Gastrocnemius medialis (tissue), 4 donors: ENCODE results near the gene ZMYM2. TPM values are rescaled to one million over a fixed set of nuclear protein-coding genes. Genes with fewer than 3 reads are reported as not detected.
A peak's percentile ranks its signal among the peaks of the same experiment; 100 is the strongest.

Experiments used
- ATAC-seq, 2 donors: fragments of 150-250 bp; one replicate each; pipeline ENCODE4 v1.9.1; 2016
- DNase-seq, 2 donors: peaks; one replicate each; pipeline ENCODE4 v3.0.0-alpha.2; 2019
- H3K27ac ChIP-seq, 4 donors: fragments of 200-600 bp; sonication (generic); 1 replicate in 1 of 4; 2 replicates in 3 of 4; pipeline ENCODE4 v1.5.1; 2016 to 2018; ENCODE audit warnings: mild to moderate bottlenecking in 2 of 4, moderate library complexity in 1 of 4
- H3K27me3 ChIP-seq, 3 donors: fragments of 200-600 bp; sonication (generic) in 2 of 3; 1 replicate in 1 of 3; 2 replicates in 2 of 3; pipeline versions ENCODE4 v1.5.1 to v1.6.0; 2016 to 2019; ENCODE audit warnings: mild to moderate bottlenecking in 1 of 3, moderate library complexity in 1 of 3
- H3K36me3 ChIP-seq, 2 donors: fragments of 200-600 bp; sonication (generic) in 1 of 2; one replicate each; pipeline ENCODE4 v1.5.1; 2017 to 2018
- H3K4me1 ChIP-seq, 2 donors: fragments of 200-600 bp; sonication (generic) in 1 of 2; one replicate each; pipeline ENCODE4 v1.5.1; 2016 to 2017; ENCODE audit warnings: mild to moderate bottlenecking in 2 of 2
- H3K4me3 ChIP-seq, 4 donors: fragments of 200-600 bp; sonication (generic) in 3 of 4; 1 replicate in 1 of 4; 2 replicates in 3 of 4; pipeline ENCODE4 v1.5.1; 2016 to 2019; ENCODE audit warnings: mild to moderate bottlenecking in 2 of 4
- H3K9me3 ChIP-seq, 3 donors: fragments of 200-600 bp; sonication (generic) in 2 of 3; 1 replicate in 1 of 3; 2 replicates in 2 of 3; pipeline ENCODE4 v1.5.1; 2016 to 2019
- POLR2A ChIP-seq, 2 donors: fragments of 450-650 bp; IDR thresholded peaks; one replicate each; pipeline ENCODE4 v1.6.1; 2017; ENCODE audit warnings: antibody characterized with exemption in 2 of 2, mild to moderate bottlenecking in 2 of 2, moderate library complexity in 2 of 2
- in situ Hi-C, 4 donors: fragments of 200-750 bp; cut with MboI; loops; one replicate each; pipeline versions ENCODE4 v1.15.0 to v1.8.0; 2017; ENCODE audit warnings: low sequenced_read_pairs in 4 of 4
- intact Hi-C: fragments of 100-400 bp; cut with DNase I; formaldehyde crosslinking; loops from one replicate; pipeline ENCODE4 v1.15.1; 2023; ENCODE audit warnings: low total_unique reads
- total RNA-seq, 4 donors: library from RNA; depleted of rRNA; stranded (reverse); fragments of >200 nt; gene quantifications; one replicate each; pipeline versions ENCODE4 v1.1.0 to v1.2.3, GENCODE V29; 2016
- TF ChIP-seq, protein P1 (sequence below), 5 experiments: fragments of 450-650 bp in 3 of 5; fragments of 200-600 bp in 2 of 5; sonication (generic) in 2 of 5; IDR thresholded peaks in 4 of 5; conservative IDR thresholded peaks in 1 of 5; 1 replicate in 4 of 5; 2 replicates in 1 of 5; pipeline ENCODE4 v1.5.1; 2016 to 2019; ENCODE audit warnings: antibody characterized with exemption in 5 of 5, mild to moderate bottlenecking in 3 of 5, moderate library complexity in 3 of 5

The ZMYM2 gene
- total RNA-seq, 4 donors from 2014 or later: 35.3 to 58.4 (median 47.1) TPM

DNA sequence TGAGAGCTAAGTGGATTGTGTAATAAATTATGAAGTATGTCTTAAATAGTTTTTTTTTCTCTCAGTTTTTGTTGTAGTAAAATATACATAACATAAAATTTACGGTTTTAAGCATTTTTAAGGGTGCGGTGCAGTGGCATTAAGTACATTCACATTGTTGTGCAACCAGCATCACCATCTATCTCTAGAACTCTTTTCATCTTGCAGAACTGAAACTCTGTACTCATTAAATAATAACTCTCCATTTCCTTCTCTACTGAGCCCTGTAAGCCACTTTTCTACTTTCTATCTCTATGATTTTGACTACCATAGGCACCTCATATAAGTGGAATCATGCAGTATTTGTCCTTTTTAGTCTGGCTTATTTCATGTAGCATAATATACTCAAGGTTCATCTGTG, 115.2 kb downstream of the ZMYM2 start:
- Histone ChIP-seq H3K27me3 (no peaks in the 10 kb centered on the region), H3K4me1 (peaks cover 0 to 3% of the 10 kb centered on the region in 2 donors), H3K9me3 (no peaks in the 10 kb centered on the region), H3K4me3 (no peak overlapping the region), H3K36me3 (no peaks in the 10 kb centered on the region), H3K27ac (no peak overlapping the region)
- ATAC-seq (no peak), DNase-seq (no peak)
- TF ChIP-seq POLR2A (IDR thresholded peaks at IDR 0.05): no peak
- TF ChIP-seq, protein P1, sequence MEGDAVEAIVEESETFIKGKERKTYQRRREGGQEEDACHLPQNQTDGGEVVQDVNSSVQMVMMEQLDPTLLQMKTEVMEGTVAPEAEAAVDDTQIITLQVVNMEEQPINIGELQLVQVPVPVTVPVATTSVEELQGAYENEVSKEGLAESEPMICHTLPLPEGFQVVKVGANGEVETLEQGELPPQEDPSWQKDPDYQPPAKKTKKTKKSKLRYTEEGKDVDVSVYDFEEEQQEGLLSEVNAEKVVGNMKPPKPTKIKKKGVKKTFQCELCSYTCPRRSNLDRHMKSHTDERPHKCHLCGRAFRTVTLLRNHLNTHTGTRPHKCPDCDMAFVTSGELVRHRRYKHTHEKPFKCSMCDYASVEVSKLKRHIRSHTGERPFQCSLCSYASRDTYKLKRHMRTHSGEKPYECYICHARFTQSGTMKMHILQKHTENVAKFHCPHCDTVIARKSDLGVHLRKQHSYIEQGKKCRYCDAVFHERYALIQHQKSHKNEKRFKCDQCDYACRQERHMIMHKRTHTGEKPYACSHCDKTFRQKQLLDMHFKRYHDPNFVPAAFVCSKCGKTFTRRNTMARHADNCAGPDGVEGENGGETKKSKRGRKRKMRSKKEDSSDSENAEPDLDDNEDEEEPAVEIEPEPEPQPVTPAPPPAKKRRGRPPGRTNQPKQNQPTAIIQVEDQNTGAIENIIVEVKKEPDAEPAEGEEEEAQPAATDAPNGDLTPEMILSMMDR (IDR thresholded peaks at IDR 0.05 in 4 of 5, conservative IDR thresholded peaks at IDR 0.05 in 1 of 5): no peak
- in situ Hi-C loops (no loop called here), intact Hi-C loops (no loop called here)

DNA sequence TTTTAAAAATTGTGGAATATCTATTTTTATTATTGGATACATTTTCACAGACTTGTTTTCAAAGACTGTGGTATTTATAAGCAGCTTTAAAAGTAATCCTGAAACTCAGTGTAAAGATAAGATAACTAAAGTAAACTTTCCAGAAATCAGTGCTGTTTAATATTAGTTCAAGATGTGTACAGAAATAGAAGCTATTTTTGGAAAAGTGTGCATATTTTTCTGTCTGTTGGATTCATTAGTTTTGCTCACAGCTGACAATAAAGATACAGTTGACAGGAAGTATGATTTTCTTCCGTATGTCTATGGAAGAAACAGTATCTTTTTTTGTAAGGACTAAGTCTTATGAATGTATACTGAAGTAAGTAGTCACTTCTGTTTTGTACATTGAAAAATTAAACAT, 116.4 kb downstream of the ZMYM2 start:
- no peaks in the 10 kb centered on the region for H3K9me3 ChIP-seq
- no peaks in the 10 kb centered on the region for H3K27me3 ChIP-seq
- peaks cover 3 to 8% of the 10 kb centered on the region in 2 donors for H3K4me1 ChIP-seq
- ATAC-seq (no peak), DNase-seq (no peak)
- no peak for TF ChIP-seq POLR2A (IDR thresholded peaks at IDR 0.05)
- TF ChIP-seq, protein P1 (IDR thresholded peaks at IDR 0.05 in 4 of 5, conservative IDR thresholded peaks at IDR 0.05 in 1 of 5): no peak
- intact Hi-C loops (no loop called here), in situ Hi-C loops (no loop called here)
- H3K36me3 ChIP-seq: no peaks in the 10 kb centered on the region
- no peak overlapping the region for H3K27ac ChIP-seq
- H3K4me3 ChIP-seq: no peak overlapping the region

GRCh38 chr13:20077086-20077485, 118.6 kb downstream of the ZMYM2 start:
- no peak for DNase-seq
- Histone ChIP-seq H3K36me3 (peaks cover 0 to under 1% of the 10 kb centered on the region in 2 donors), H3K27ac (no peak overlapping the region), H3K4me1 (peaks cover 12 to 17% of the 10 kb centered on the region in 2 donors), H3K27me3 (no peaks in the 10 kb centered on the region), H3K9me3 (no peaks in the 10 kb centered on the region), H3K4me3 (no peak overlapping the region)
- intact Hi-C loops: no loop called here
- ATAC-seq: no peak
- TF ChIP-seq, protein P1 (IDR thresholded peaks at IDR 0.05 in 4 of 5, conservative IDR thresholded peaks at IDR 0.05 in 1 of 5): no peak
- no peak for TF ChIP-seq POLR2A (IDR thresholded peaks at IDR 0.05)
- in situ Hi-C loops: no loop called here

DNA sequence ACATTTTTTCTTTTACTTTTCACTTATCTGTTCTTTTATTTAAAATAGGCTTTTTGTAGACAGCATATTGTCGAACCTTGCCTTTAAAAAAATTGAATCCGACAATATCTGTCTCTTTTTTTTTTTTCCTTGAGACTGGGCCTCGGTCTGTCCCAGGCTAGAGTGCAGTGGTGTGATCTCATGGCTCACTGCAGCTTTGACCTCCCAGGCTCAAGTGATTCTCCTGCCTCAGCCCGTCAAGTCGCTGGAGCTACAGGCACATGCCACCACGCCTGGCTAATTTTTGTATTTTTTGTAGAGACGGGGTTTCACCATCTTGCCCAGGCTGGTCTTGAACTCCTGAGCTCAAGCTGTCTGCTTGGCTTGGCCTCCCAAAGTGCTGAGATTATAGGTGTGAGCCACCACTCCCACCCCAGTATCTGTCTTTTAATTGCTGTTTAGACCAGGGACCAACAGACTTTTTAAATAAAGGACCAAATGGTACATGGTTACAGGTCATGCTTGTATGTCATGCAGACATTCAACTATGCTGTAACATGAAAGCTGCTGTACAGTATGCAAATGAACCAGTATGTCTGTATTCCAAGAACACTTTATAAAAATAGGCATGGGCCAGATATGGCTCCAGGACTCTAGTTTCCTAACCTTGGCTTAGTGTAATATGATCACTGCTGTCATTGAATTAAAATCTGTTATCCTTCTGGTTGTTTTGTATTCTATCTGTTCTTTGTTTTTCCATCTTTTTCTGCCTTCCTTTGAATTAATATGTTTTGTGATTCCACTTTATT, 122.0 kb downstream of the ZMYM2 start:
- Histone ChIP-seq H3K36me3 (peaks cover 0 to 27% of the 10 kb centered on the region in 2 donors), H3K4me3 (no peak overlapping the region), H3K4me1 (peaks cover 9 to 17% of the 10 kb centered on the region in 2 donors), H3K27me3 (no peaks in the 10 kb centered on the region), H3K9me3 (no peaks in the 10 kb centered on the region), H3K27ac (no peak overlapping the region)
- intact Hi-C loops: loop anchor here (5.0 kb wide), 1 partner anchor 47 kb away; no protein-coding TSS in a partner anchor
- ATAC-seq (peak; percentile 91 to 94), DNase-seq (no peak)
- in situ Hi-C loops: no loop called here
- TF ChIP-seq, protein P1 (IDR thresholded peaks at IDR 0.05 in 4 of 5, conservative IDR thresholded peaks at IDR 0.05 in 1 of 5): no peak
- no peak for TF ChIP-seq POLR2A (IDR thresholded peaks at IDR 0.05)
